ENCODE data around the gene GPR35. TPM values are rescaled to one million over a fixed set of nuclear protein-coding genes. Genes with fewer than 3 reads are reported as not detected.

GPR35 gene
- total and polyA plus RNA-seq, 2 of the 13 experiments (the other 11 are each of a cell fraction or from before 2014, with no cell fraction given), result 27.1 to 44.2 TPM

DNA sequence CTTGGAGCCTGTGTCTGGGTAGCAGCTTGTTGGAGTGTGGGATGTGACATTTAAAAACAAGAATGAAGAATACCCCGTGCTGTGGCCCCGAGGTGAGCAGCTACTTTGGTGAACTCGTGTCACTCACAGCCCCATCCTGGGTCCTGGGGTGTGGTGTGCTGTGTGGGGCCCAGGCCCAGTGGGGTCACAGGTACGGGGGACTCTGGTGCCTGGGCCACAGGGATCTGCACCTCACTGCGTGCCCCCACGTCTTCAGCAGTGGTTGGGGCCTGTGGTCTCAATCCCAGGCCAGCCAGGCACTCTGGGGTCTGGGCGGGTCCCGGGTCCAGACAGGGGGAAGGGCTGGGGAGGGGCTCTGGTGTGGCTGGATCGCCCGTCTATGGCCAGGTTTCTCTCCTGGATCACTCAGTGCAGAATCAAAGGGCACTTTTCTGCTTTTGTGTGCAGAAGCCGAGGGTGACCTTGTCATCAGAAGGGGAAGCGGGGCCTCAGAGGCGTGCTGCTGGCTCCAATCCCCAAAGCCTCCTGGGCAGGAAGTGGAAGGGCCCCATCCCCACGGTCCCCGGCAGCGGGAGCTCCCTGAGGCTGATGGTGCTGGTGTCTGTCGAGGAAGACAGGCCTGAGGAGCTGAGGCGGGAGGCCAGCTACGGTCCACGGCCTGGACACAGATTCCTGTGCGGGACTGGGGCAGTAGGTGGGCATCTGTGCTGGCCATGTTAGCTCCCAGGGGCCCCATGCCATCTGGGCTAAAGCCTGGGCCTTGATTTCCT, 1.4 kb downstream of the GPR35 start (continued):
- TF ChIP-seq, protein P1, sequence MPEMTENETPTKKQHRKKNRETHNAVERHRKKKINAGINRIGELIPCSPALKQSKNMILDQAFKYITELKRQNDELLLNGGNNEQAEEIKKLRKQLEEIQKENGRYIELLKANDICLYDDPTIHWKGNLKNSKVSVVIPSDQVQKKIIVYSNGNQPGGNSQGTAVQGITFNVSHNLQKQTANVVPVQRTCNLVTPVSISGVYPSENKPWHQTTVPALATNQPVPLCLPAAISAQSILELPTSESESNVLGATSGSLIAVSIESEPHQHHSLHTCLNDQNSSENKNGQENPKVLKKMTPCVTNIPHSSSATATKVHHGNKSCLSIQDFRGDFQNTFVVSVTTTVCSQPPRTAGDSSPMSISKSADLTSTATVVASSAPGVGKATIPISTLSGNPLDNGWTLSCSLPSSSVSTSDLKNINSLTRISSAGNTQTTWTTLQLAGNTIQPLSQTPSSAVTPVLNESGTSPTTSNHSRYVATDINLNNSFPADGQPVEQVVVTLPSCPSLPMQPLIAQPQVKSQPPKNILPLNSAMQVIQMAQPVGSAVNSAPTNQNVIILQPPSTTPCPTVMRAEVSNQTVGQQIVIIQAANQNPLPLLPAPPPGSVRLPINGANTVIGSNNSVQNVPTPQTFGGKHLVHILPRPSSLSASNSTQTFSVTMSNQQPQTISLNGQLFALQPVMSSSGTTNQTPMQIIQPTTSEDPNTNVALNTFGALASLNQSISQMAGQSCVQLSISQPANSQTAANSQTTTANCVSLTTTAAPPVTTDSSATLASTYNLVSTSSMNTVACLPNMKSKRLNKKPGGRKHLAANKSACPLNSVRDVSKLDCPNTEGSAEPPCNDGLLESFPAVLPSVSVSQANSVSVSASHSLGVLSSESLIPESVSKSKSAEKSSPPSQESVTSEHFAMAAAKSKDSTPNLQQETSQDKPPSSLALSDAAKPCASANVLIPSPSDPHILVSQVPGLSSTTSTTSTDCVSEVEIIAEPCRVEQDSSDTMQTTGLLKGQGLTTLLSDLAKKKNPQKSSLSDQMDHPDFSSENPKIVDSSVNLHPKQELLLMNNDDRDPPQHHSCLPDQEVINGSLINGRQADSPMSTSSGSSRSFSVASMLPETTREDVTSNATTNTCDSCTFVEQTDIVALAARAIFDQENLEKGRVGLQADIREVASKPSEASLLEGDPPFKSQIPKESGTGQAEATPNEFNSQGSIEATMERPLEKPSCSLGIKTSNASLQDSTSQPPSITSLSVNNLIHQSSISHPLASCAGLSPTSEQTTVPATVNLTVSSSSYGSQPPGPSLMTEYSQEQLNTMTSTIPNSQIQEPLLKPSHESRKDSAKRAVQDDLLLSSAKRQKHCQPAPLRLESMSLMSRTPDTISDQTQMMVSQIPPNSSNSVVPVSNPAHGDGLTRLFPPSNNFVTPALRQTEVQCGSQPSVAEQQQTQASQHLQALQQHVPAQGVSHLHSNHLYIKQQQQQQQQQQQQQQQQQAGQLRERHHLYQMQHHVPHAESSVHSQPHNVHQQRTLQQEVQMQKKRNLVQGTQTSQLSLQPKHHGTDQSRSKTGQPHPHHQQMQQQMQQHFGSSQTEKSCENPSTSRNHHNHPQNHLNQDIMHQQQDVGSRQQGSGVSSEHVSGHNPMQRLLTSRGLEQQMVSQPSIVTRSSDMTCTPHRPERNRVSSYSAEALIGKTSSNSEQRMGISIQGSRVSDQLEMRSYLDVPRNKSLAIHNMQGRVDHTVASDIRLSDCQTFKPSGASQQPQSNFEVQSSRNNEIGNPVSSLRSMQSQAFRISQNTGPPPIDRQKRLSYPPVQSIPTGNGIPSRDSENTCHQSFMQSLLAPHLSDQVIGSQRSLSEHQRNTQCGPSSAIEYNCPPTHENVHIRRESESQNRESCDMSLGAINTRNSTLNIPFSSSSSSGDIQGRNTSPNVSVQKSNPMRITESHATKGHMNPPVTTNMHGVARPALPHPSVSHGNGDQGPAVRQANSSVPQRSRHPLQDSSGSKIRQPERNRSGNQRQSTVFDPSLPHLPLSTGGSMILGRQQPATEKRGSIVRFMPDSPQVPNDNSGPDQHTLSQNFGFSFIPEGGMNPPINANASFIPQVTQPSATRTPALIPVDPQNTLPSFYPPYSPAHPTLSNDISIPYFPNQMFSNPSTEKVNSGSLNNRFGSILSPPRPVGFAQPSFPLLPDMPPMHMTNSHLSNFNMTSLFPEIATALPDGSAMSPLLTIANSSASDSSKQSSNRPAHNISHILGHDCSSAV (CRISPR knock-in tag; IDR thresholded peaks at IDR 0.05; ENCODE audit: borderline replicate concordance), result no peak
- peak; percentile 22 for TF ChIP-seq RAD21 (CRISPR knock-in tag; IDR thresholded peaks at IDR 0.05)
- peak; percentile 84 for TF ChIP-seq PITX1 (CRISPR knock-in tag; IDR thresholded peaks at IDR 0.05)
- TF ChIP-seq ZBTB1 (CRISPR knock-in tag; IDR thresholded peaks at IDR 0.05; ENCODE audit: borderline replicate concordance), result no peak
- TF ChIP-seq ZSCAN29 (CRISPR knock-in tag; conservative IDR thresholded peaks at IDR 0.05), result no peak
- TF ChIP-seq ZNF296 (CRISPR knock-in tag; conservative IDR thresholded peaks at IDR 0.05), result no peak
- TF ChIP-seq FOXA1 (IDR thresholded peaks at IDR 0.05), result no peak
- peak; percentile 38; the same call in 1 of the 2 replicates for TF ChIP-seq FOXA1 (CRISPR knock-in tag; IDR thresholded peaks at IDR 0.05)
- TF ChIP-seq DNMT3B (CRISPR knock-in tag; conservative IDR thresholded peaks at IDR 0.05), result no peak
- TF ChIP-seq BORCS8-MEF2B (CRISPR knock-in tag; IDR thresholded peaks at IDR 0.05), result peak; percentile 92
- TF ChIP-seq ZFX (CRISPR knock-in tag; IDR thresholded peaks at IDR 0.05; ENCODE audit: low read depth), result peak; percentile 97
- 0 out of 2 replicates have a peak, but pooled peaks have one; percentile 24 for TF ChIP-seq ZNF232 (CRISPR knock-in tag; IDR thresholded peaks at IDR 0.05; ENCODE audit: borderline replicate concordance)
- peak; percentile 78 for TF ChIP-seq PHF20 (CRISPR knock-in tag; IDR thresholded peaks at IDR 0.05)
- TF ChIP-seq, protein P2, sequence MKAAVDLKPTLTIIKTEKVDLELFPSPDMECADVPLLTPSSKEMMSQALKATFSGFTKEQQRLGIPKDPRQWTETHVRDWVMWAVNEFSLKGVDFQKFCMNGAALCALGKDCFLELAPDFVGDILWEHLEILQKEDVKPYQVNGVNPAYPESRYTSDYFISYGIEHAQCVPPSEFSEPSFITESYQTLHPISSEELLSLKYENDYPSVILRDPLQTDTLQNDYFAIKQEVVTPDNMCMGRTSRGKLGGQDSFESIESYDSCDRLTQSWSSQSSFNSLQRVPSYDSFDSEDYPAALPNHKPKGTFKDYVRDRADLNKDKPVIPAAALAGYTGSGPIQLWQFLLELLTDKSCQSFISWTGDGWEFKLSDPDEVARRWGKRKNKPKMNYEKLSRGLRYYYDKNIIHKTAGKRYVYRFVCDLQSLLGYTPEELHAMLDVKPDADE (CRISPR knock-in tag; IDR thresholded peaks at IDR 0.05), result no peak
- TF ChIP-seq, protein P3, sequence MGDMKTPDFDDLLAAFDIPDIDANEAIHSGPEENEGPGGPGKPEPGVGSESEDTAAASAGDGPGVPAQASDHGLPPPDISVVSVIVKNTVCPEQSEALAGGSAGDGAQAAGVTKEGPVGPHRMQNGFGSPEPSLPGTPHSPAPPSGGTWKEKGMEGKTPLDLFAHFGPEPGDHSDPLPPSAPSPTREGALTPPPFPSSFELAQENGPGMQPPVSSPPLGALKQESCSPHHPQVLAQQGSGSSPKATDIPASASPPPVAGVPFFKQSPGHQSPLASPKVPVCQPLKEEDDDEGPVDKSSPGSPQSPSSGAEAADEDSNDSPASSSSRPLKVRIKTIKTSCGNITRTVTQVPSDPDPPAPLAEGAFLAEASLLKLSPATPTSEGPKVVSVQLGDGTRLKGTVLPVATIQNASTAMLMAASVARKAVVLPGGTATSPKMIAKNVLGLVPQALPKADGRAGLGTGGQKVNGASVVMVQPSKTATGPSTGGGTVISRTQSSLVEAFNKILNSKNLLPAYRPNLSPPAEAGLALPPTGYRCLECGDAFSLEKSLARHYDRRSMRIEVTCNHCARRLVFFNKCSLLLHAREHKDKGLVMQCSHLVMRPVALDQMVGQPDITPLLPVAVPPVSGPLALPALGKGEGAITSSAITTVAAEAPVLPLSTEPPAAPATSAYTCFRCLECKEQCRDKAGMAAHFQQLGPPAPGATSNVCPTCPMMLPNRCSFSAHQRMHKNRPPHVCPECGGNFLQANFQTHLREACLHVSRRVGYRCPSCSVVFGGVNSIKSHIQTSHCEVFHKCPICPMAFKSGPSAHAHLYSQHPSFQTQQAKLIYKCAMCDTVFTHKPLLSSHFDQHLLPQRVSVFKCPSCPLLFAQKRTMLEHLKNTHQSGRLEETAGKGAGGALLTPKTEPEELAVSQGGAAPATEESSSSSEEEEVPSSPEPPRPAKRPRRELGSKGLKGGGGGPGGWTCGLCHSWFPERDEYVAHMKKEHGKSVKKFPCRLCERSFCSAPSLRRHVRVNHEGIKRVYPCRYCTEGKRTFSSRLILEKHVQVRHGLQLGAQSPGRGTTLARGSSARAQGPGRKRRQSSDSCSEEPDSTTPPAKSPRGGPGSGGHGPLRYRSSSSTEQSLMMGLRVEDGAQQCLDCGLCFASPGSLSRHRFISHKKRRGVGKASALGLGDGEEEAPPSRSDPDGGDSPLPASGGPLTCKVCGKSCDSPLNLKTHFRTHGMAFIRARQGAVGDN (CRISPR knock-in tag; IDR thresholded peaks at IDR 0.05), result peak; percentile 100
